ENCODE measurements around the gene CCSER1.

Gene CCSER1

DNA sequence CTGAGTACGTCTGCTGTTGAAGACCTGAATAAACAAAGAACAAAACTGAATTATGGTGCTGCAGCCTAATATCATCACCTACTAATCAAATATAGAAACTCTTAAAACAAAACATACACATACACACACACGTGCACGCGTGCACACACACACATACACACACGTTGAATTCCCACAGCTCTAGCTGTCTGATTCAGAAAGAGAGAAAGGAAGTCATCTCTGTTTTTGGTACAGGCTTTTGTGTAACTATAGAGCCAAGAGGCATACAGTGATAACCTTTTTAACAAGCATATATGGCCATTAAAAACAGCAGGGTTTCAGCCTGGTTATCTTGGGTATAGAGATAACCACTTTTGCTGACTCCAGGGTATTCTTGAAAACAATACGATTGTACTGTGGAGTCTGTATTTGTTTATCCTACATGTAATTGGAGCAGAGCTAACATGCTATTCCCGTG, 823.2 kb downstream of the CCSER1 start:
- no peak for DNase-seq (ENCODE audit: low read depth in 2 of 2)

- DNase-seq (ENCODE audit: low read depth in 2 of 2), result no peak
These were observed 823.8 kb downstream of the CCSER1 start for GRCh38 chr4:90951037-90951436.

DNA sequence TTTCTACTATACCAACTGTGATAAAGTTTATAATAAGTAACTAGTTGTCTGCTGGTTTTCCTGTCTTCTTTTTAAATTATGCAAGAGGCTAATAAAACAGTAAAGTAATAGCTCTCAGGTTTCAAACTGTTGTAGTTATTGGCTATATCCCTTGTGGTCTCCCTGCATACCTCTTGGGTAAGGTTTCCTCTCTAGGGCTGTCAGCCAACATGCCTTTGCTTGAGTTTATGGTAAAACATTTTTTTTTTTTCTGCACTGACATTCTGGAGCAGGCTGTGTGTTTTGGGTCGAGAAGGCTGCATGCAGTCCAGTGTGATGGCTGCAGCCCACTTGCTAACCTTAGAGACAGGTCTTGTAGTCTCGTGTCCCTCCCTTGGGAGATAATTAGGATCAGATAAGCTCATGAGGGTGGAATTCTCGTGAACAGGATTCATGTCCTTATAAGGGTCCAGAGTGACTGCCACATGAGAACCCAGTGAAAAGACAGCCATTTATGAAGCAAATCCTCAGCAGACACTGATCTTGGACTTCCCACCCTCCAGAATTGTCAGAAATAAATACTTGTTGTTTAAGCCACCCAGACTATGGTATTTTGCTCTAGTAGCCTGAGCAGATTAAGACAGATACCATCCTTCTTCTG, 831.2 kb downstream of the CCSER1 start:
- DNase-seq (ENCODE audit: low read depth in 2 of 2), result no peak

- no peak for DNase-seq (ENCODE audit: low read depth in 2 of 2)
These were observed 833.2 kb downstream of the CCSER1 start for GRCh38 chr4:90960433-90960832.

DNA sequence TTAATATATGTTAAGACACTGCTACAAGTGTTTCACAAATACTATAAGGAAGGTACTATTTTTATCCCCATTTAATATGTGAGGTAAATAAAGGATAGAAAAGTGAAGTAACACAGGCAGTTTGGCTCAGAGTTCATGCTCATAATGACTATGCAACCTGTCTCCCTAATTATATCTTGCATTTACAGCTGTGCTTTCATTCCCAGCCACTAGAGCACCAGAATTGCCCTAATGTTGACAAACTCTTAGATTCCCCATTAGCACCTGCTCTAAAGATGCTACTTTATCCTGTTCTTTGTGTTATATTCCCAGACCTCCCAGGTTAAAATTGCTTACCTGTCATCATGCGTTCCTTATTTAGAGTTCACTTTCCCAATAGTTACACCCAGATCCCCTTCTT, 833.6 kb downstream of the CCSER1 start:
- DNase-seq (ENCODE audit: low read depth in 2 of 2), result no peak

DNA sequence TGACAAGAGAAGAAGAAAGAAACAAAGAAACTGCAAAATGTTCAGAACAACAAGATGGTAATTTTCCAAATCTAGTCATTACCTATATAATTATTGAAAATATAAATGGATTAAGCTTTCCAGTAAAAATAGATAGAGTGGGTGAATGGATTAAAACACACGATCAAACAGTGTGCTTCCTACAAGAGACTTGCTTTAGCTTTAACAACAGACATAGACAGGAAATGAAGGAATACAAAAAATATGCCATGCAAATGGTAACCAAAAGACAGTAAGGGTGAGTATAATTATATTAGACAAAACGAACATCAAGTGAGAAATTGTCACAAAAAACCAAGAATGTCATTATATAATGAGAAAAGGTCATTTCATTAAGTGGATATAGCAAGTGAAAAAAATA, 842.8 kb downstream of the CCSER1 start:
- no peak for DNase-seq (ENCODE audit: low read depth in 2 of 2)

DNA sequence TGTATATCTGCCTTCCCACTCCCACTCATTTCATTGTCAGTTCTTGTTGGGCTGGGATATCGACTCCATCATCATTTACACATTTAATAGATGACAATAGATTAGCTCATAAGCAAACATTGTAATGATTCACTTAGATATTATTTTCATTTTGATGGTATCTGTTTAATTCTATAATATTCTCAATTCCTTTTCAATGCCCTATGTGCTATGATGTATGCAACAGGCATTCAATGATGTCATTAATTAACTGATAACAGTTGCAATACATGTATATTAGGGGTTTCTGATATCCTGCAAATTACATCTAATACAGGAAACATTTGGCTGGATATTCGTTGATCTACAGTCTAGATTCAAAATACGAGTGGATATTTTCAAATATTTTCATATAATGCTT, 850.5 kb downstream of the CCSER1 start:
- no peak for DNase-seq (ENCODE audit: low read depth in 2 of 2)

GRCh38 chr4:90979556-90979955, 852.4 kb downstream of the CCSER1 start:
- no peak for DNase-seq (ENCODE audit: low read depth in 2 of 2)

- DNase-seq (ENCODE audit: low read depth in 2 of 2), result no peak
These were observed 855.6 kb downstream of the CCSER1 start for GRCh38 chr4:90982813-90983212.

DNA sequence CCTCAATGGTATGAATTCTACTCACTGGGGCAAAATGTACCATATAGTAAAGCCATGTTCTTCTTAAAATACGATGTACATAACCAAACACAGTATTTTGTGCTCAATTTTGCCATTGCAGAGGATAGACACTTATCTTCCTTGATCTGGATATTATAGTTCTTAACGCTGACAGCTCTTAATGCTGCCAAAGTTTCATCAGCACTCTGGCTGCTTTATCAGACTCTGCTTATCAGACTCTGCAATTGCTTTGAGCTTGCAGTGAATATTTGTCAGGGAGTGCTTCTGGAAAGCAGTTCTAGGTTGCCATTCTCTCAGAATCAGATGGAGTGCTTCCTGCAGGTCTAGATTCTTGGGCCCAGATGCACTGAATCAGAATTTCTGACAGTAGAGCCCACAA, 863.1 kb downstream of the CCSER1 start:
- DNase-seq (ENCODE audit: low read depth in 2 of 2), result no peak

DNA sequence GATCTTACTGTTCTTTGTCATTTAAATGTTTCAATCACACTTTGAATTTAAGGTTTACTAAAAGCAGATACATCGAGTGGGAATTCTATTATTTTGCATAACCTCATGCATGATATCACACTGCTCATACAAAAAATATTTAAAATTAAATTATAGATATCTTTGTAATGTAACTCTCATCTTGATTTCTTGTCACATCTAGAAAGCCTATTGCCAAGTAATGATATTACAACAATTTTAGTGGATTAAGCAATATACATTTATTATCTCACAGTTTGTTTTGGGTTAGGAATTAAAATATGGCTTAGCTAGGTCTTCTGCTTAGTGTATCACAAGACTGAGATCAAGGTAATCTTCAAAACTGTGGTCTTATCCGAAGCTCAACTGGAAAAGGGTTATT, 865.0 kb downstream of the CCSER1 start:
- no peak for DNase-seq (ENCODE audit: low read depth in 2 of 2)

DNA sequence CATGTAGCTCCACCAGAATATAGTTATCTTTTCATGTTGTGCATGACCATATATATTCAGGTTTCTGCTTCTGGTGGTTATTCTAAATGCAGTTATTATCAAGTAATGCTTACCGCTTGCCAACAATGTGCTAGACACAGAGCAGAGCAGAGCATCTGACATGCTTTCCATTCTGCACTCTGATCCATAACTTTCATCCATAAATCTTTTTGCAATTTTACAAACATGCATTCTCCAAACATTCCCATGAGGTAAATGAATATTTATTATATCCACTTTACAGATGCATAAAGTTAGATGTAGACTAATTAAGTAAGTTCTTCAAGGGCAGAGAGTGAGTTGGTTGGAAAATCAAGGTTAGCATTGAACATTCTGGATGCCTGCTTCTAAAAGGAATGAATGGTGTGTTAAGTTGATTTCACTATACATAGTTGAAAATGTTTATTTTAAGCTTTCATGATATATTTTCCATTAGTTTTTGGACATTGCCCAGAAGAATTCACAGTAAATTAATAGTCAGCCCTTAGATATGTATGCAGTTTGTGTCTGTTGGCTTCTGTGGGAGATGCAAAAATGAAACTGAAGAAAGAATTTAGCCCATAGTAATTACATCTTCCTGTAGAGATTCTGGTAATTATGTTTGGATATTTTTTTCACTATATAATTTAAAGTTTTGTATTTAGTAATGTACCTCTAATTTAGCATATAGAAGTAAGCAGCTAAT, 867.8 kb downstream of the CCSER1 start:
- DNase-seq (ENCODE audit: low read depth in 2 of 2), result no peak

DNA sequence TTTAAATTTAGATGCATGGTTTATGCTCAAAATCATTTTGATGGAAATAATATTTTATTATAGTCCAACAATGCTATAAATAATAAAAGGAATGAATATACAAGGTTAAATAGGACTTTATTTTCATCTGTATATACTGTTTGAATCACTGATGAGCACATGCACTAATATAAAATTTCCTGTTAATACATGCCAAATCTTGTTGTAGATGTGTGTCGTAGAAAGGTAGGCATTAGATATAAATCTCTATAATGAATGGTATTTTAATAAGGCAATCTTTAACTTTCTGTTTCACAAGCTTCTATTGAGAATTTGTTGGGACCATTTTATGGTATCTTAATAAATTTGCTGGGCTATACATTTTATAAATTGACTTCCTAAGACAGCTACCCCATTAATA, 868.8 kb downstream of the CCSER1 start:
- no peak for DNase-seq (ENCODE audit: low read depth in 2 of 2)

DNA sequence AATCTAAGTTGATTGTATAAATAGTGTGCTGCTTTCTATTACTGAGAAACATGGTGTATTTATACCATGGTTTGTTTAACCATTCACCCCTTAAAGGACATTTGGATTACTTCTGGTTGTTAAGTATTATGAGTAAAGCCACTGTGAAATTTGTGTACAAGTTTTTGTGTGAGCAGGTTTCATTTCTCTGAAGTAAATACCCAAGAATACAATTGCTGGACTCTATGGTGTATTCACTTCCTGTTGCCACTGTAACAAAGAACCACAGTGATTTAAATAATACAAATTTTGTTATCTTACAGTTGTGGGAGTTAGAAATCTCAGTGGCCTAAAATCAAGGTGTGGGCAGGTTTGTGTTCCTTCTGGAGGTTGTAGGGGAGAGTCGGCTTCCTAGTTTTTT, 869.6 kb downstream of the CCSER1 start:
- DNase-seq (ENCODE audit: low read depth in 2 of 2), result no peak

DNA sequence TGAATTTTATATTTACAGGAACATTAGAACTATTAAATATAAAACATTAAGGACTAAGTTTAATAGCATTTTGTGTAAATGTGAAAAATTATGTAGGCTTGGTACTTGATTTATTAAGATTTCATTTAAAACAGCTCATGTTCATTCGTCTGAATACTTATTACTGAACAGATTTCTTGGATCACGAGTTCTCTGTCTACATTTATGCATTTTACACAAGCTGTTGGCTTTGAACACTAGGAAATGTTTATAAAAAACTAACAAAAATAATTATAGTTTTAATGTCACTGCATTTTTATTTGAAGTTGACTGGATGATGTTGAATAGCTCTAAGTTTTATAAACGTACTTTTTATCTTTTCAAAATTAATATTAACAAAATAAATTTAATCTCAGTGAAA, 888.7 kb downstream of the CCSER1 start:
- no peak for DNase-seq (ENCODE audit: low read depth in 2 of 2)

- no peak for DNase-seq (ENCODE audit: low read depth in 2 of 2)
These were observed 892.3 kb downstream of the CCSER1 start for GRCh38 chr4:91019513-91019912.

DNA sequence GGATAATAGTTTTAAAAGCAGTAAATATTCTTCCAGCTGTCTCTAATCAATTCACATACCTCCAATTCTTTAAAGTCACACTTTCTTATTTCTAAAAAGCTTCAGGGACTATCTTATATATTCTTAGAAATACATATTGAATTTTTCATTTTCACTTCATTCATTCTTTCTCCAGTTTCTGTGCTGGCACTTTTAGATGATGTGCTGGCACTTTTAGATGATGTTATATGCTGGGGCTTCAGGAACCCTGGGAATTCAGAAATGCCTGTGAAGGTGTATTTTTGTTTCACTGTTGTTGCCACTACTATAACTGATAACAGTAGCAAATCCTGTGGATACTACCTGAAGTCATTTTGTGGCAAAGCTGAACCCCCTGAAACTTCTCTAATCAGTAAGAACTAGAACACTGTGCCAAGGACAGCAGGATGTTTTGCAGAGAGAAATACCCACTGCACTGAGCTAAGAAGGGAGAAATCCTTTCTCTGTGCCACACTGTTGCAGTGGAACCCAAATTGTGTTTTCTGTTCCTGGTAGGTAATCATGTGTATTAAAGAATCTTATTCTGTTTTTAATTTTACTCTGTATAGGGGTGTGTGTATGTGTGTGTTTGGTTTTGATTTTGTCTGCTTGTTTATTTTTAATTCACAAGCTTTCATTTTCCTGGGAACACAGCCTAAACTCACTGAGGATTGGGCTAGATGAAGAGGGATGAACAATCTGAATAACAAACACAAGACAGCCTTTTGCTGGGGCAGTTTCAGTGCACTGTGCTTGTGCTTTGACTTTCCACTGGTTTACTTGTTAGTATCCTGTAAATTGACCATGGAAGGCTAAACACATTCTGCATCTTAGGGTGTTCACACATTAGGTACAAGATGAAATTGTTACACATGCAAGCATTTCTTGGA, 898.3 kb downstream of the CCSER1 start:
- DNase-seq (ENCODE audit: low read depth in 2 of 2), result no peak

DNA sequence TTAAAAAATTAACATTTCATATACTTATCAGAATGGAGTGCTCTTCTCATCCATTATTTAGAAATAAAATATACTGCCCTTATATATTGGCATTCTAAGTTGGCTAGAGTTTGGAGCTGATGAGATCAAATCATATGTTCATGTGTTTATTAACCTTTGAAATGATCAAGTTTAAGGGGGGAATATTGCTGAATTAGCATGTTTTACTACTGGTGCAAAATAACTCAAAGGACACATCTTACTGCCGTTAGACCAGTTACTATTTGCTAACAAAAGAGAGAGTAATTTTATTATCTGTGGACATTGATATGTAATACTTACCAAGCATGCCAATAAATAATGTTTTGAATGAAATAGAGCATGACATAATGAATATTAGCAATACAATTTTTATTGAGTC, 901.0 kb downstream of the CCSER1 start:
- no peak for DNase-seq (ENCODE audit: low read depth in 2 of 2)

DNA sequence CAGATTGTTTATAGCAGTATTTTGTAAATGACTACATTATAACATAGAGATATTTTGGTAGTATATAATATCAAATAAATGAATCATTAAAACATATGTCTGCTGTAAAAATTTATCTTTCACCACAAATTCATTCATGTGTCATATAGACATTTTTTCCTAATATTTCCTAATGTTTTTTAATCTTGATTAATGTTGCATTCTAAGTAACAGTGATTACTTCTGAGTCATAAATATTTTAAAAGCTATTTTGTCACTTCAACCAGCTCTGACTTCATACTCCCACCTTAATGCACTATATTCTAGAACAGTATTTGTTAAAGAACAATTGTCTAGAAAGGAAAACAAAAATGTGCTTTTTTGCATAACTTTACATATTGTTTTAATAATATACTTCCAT, 904.6 kb downstream of the CCSER1 start:
- no peak for DNase-seq (ENCODE audit: low read depth in 2 of 2)

DNA sequence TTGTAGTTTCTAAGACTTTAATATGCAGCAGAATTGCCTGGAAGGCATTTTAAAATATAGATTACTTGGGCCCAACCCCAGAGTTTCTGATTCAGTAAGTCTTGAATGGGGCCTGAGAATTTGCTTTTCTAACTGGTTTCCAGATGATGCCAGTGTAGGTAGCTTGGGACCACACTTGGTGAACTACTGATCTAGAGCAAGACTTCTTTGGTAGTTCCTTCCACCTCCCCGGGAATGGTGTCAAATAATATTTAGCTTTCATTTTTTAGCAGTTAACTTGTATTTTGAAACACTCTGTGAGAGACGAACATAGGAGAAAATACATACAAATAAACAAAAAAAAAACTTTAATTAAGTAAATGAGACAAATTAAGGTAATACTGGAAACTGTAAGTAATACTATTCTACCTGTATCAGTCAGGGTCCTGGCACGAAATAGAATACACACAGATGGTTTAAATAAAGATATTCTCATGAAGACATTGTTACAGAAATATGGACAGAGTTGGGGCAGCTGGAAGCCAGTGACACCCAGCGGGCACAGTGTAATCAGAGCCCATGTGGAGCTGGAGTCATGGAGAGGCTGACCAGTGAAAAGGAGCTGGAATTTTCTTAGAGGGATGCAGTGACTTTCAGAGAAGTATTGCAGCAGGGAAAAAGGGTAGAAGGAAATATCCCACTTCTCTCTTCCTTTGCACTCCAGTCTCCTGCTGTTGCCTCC, 905.7 kb downstream of the CCSER1 start:
- DNase-seq (ENCODE audit: low read depth in 2 of 2), result no peak

GRCh38 chr4:91035276-91035675, 908.1 kb downstream of the CCSER1 start:
- no peak for DNase-seq (ENCODE audit: low read depth in 2 of 2)

GRCh38 chr4:91037951-91038350, 910.8 kb downstream of the CCSER1 start:
- DNase-seq (ENCODE audit: low read depth in 2 of 2), result no peak

All from stimulated activated CD4-positive, alpha-beta T cell treated with anti-CD3 and anti-CD28 coated beads, Interleukin-4, amount 100 ng/mL, for 48 hours (primary cell).